IPS DF 19.7 (cell line): ENCODE data around the gene SETD3.

Experiments used
- DNase-seq: peaks from one replicate; pipeline ENCODE4 v3.0.0-alpha.2; 2013; ENCODE audit warnings: low read depth, low spot score

SETD3 gene

DNA sequence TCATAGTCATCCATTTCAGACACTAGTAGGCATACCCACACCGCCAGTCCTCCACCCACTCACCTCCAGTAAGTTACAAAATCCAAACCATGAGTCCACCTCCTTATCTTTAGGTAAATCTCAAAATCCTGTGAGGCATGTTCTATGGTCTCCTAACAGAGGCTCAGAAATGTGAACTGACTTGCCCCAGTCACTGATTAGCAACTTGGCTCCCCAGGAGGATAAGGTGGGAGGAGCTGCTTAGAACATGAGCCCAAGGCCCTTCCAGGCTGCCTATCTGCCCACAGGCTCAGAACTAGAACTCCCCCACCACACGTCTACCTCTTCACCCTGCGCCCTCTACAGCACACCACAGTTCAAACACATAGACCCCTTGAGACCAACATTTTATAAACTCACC, 19.9 kb downstream of the SETD3 start:
- peak; percentile 33 for DNase-seq

DNA sequence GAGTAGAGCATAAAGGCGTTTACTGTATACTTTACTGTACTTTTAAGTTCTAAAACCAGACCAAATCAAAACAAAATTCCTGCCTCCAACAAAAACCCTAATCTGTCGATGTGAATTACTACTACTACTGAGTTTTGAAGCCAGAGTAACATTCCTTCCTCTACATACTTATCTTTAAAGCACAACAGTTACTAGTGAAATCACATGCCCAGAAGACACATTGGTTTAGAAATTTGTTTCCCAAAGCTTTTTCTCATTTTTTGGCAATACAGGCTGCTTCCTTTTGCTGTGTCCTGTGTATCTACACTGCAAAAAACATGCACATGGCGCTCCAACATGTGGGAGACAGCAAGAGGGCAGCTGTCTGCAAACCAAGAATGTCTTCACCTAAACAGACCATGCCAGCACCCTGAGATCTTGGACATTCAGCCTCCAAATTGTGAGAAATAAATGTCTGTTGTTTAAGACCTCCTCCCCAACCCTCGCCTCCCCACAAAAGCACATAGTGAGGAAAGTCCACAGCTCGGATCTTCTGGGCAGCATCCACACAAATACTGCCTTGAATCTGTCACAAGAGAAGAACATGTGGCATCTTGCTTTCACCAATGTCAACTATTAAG, 21.1 kb downstream of the SETD3 start:
- DNase-seq = no peak

DNA sequence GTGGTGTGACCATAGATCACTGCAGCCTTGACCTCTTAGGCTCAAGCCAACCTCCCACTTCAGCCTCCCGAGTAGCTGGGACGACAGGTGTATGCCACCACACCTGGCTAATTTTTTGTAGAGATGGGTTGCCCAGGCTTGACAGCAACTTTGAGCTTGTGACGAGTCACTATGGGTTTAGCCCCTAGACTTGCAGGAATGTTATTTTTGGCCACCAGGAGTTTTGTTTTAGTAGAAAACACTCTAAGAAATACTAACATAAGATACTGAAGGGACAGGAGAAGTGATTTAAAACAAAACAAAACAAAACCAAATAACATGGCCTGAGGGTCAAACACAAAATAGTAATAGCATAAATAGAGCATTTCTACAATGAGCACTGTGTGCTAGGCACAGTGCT, 26.4 kb downstream of the SETD3 start:
- no peak for DNase-seq

DNA sequence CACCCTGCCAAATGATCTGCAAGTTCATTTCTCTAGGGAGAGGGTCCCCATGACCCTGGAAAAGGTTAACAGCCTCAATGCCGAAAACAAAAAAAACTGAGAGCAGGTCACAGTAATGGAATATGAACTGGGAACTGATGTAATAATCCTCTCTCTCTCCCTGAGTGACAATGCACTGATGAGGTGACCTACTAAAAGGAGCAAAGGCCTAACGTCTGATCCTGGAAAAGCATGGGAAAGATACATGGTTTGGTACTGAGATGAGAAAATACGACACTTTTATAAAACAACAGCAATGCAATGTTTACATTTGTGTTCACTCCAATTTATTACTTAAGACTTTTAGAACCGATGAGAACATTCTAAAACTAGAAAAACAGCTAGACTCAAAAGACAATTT, 27.7 kb downstream of the SETD3 start:
- DNase-seq = no peak

DNA sequence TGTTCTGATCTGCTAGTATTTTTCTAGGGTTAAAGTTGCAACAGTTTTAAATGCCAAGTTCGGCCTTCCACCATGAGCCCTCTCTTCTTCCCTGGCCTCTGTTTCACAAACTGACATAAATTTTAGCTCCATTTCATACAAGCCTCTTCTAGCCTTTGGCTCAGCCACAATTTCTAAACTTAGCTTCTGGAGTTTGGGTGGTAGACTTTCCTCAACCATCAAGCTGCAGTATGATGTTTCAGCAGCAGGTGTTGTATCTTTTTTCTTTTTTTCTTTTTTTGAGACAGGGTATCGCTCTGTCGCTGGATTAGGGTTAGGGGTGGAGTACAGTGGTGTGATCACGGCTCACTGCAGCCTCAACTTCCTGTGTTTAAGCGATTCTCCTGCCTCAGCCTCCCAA, 29.4 kb downstream of the SETD3 start:
- no peak for DNase-seq

DNA sequence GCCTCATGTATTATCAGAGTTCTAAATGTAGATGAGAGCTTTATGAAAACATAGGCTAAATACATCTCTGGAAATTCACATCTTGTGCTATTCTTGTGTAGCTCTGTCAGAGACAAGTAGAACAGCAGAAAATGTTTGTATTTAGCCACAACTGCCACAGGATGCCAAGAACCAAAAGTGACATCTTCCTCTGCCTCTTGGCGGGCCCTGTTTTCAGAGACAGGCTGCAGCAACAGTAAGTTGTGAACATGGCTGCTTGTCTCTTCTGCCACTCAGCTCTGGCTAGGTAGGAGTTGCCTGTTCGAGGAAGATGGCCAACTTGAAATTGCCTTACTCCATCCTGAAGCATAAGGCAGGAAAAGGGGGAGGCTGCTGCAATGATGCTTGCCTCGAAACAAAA, 30.4 kb downstream of the SETD3 start:
- no peak for DNase-seq

DNA sequence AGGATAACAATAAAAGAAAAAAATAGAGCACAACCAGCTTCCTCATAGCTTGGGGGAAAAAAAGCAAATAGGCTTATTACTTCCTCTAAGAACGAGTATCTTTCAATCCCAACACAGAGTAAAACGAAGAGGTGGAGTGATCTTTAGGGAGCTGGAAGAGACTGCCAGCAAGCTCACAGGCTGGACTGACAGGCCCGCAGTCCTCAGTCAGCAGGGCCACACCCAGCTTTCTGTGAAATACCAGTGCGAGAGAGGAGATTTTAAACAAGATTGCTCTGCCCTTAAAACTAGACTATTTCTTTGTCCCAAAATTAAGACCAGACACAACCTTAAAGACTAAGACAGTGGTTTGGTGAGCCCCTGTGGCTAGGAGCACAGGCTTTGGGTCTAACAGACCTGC, 32.9 kb downstream of the SETD3 start:
- DNase-seq = no peak

DNA sequence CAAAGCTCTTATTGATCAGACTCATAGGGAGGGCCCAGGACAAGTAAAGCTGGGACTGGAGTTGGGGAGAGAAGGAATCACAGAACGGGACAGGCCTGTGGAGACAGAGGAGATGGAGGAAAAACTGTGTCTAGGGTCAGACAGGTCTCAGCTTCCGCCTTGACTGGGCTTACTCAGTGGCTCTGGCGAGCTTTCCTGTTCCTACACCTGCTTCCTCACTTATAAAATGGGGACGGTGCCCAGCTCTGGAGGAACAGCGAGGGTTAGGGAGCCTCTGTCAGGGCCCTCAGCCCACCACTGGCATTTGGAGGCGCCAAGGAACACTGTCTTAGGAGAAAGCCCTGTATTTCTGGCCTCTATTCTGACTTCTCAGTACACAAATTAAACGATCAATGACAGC, 34.7 kb downstream of the SETD3 start:
- no peak for DNase-seq

DNA sequence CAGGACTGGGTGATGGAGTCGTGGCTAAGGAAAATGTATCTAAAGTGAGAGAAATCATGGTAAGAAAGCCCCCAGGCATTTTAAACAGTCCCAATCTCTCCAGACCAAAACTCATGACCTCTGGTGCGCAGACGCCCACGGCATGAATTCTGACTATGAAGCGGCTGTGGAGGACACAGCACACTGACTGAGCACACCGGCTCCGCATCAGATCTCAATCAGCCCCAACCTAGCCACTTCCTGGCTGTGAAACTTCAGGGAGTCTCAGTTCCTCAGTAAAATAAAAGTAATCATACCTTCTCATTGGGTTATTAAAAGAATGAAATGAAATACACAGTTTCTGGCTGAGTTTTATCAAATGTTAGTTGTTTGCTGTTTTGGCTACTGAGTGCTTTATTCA, 38.7 kb downstream of the SETD3 start:
- no peak for DNase-seq

DNA sequence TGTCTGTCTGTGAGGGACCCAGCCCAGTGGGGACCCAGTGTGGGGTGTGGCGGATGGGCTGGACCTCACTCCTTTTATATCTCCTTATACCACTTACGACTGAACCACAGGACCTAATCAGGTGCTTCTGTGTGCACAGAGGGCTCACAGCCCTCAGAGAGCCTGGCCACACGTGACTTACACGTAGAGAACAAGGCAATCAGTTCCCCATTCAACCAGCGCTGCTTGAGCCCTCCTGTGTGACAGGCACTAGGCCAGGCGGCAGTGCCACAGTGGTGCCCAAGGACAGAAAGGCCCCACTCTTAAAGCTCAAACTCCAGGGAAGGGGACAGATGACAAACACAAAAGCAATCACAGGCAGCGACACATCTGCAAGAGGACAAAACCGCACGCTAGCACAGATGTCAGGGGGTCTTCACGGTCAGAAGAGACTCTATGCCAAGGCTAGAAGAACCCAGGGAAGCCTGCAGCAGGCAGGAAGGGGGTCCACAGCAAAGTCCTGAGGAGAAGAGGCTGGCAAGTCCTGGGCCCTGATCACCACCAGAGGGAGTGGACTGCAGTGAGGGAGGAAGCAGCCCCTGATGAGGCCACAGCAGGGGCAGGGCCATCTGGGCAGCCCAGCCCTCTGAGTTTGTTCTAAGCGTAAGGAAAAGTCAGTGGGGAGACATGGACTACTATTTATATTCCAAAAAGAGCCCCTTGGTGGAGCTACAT, 39.3 kb downstream of the SETD3 start:
- DNase-seq = no peak

DNA sequence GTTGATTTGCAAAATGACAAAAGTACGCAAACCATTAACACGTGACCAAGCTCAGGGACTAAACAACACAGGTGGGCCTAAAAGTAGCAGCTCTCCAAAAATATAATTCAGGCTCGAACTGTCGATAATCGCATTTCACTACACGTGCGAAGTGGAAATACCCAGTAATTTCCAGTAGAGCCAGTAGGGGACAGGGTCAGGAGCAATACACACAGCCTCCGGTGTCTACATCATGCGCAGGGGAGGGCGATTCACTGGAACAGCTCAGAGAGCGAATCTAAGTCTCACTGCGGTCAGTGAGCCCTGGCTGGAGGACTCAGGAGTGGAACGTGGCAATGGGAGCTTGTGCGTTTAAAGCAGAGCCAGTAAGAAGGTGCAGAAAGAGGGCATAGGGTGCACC, 40.4 kb downstream of the SETD3 start:
- no peak for DNase-seq

DNA sequence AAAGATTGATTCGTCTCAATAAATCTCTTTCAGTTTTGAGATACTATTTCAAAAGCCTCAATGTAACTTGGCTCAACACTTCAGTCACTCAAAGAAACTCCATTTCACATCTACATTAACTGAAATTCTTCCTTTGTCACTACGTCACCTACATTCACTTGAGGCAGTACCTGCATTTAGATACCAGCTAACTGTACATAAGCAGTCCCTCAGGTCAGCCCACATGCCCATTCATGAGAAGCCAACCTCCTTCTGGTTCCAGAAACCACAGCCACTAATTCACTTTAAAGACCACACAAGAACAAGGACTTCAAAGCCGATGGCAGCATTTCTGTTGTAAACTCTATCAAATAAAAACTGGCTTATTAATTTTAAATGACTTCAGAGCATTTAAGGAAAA, 43.0 kb downstream of the SETD3 start:
- DNase-seq = no peak

DNA sequence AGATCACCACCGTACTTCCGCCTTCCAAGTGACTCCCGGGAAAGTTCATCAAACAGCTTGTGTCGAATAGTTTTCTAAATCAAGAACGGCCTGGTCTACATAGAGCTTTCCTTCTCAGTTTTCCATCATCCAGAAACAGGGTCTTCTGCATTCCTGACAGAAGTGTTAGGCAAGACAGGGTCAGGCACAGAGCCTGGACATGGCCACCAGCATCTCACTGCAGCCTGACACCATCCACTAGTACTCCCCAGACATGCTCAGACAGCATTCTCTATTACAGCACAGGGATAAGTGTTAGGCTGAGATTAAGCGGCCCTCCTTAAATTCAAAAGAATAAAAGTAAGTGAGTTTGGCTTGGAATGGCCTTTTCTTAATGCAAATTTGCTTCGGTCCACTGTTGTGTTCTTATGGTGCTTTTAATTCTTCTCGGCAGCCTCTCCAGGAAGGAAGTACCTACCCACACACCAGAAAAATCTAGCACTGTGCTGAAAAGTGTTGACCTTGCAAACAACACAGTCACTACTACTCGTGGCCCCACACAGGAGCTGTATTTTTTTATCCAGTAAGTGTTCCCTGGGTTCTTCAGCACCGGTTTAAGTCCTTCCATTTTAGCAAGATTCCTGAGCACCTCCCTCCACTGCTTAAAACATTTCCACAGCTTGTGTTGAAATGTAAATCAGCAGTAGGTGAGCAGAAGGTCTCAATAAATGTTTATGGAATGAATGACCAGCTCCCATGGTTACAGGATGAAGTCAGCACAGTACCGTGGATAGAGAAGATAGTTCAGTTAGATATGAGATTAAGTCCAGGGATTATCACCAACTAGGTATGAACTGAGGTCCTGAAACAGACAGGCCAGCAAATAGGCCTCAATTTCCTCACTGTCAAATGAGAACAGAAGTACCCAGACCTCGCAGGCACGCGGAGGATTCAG, 44.1 kb downstream of the SETD3 start:
- DNase-seq = no peak

DNA sequence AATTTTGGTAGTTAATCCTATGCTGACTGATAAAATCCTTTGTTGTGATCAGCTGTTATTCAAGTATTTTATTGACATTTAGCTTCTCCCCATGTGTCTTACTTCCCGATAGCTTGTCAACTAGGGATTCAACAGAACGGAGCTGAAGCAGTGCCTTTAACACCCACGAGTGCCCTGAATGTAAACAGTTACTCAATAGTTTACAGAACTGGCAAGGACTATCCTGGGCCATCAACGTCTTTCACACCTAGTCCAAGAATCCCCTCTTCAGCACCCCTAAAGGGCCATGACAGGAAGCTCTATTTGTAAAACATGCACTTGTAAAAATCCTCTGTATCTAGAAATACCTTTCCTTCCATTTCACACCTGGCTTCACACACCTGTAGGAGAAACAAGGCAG, 45.3 kb downstream of the SETD3 start:
- DNase-seq = no peak

DNA sequence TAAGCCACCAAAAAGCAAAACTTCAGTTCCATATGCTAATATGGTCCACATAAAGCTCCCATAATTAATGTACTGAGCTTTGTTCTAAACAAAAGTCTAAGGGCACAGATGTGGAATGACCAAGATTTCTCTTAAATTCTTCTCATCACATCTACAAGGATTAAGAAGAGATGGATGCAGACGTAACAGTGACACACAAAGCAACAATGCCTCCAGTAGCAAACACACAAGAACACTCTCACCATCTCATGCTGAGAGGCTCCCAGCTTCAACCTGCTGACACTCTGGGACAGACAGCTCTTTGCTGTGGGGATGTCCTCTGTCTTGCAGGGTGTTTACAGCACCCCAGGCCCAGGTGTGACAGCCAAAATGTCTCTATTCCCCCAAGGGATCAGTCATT, 48.2 kb downstream of the SETD3 start:
- DNase-seq = no peak

DNA sequence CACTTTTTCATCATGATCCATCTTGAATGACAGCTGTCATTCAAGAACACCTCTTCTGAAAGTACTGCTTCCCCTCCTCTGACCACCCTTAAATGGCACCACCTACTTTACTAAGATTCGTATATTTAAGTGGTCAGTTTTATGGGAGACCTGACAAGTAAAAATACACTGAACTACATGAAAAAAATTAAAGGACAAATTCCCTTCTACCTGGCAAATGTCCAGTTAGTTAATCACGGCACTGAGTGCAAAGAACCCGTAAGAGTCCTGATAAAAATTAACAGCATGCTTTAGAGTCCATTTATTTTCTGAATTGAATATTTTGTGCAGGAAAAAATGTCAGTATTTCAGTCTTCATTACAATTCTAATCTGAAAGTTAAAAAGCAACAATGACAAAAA, 48.7 kb downstream of the SETD3 start:
- DNase-seq = no peak

DNA sequence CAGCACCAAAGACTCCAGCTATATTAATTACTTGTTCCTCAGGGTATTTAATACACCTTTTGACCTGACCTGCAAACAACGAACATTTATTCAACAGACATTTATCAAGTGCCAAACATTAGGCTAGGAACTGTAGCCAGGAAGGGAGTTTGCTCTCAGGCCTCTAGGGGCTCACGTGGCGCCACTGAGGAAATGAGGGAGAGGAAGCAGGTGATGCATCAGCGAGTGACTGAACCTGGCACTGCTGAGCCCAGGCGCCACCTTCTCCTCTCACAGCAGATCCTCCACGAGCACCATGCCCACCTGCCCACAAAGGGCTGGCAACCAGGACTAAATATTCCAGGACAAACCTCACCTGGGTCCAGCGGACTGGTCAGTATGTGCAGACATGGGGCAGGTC, 50.2 kb downstream of the SETD3 start:
- DNase-seq = no peak

DNA sequence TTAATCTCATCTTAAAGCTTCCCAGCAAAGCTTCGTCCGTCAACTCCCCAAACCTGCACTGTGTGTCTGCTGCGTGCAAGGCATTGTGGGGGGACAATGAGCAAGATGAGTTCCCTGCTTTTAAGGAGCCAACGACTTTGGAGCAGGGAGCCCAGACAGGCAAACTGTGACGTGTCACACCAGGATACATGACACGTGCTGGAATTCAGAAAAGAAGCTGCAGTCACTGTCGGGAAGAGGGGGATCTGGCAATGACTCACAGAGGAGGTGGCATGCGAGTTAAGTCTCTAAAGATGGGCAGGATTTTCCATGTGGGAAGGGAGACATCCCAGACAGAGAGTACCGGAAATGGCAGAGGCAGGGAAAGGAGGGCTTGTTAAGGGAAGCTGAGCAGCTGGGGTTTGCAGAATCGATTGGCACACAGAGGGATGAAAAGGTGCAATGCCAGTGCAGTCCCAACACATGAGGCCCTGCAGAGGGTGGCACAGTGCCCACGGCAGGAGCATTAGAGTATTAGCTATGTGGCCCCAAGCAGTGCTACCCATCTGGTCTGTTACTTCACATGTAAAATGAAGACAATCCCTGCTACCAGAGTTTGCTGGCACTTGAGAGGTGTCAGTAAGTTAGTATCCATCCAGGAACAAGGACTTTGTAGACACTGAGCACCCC, 52.9 kb downstream of the SETD3 start:
- DNase-seq = no peak

DNA sequence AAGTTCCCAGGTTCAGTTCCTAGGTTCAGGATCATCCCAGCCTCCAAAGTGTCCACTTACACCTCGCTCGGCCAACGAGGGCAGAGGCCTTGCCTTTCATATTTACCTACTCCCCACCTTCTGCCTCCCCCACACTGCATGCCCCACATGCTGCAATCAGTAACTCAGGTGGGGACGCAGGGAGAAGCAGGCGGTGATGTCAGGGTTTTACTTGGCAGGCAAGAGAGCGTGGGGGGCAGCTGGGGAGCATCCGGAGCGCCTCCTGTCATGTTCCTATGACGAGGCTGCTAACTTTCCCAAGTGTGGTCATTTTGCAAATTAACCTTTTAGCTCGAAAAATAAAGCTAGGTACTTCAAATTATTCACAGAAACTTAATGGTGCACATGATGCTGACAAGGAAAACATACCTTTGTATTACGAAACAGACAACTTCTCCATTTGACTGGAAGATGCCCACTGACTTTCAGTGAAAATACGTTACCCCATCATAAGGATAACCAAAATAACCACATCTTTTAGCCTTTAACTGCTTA, 53.8 kb downstream of the SETD3 start:
- no peak for DNase-seq

DNA sequence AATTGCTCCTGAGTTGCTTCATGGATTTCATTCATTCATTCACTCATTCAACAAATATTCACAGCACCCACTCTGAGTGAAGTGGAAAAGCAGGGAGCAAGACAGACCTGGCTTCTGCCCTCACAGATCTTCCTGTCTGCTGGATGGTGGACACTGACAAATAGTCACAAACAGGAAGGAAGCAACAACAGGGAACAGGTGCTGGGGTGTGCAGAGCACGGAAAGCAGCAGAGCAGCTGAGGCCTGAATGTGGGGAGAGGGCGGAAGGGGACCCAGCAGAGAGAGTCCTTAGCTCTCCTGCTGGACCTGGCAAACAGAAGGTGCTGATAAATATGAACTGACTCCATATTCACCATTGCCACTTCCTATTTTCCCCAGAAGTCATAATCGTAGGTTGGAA, 54.4 kb downstream of the SETD3 start:
- DNase-seq = no peak

DNA sequence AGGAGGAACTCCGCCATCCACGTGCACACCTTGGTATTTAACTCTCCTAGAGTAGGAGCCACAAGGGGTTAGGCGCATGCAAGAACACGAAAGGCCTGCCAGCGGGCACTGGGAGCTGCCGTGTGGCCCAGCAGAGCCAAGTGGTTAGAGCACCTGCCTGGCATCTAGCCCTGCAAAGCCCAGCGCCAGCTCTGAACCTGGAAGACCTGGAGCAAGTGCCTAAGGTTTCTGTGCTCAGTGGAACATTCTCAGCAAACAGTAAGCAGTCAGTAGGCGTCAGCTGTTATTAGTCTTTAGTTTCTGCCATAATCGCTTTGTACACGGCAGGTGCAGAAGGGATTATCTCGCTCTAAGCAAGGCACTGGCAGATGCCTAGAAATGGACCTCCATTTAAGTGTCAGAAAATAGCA, 55.4 kb downstream of the SETD3 start:
- no peak for DNase-seq

DNA sequence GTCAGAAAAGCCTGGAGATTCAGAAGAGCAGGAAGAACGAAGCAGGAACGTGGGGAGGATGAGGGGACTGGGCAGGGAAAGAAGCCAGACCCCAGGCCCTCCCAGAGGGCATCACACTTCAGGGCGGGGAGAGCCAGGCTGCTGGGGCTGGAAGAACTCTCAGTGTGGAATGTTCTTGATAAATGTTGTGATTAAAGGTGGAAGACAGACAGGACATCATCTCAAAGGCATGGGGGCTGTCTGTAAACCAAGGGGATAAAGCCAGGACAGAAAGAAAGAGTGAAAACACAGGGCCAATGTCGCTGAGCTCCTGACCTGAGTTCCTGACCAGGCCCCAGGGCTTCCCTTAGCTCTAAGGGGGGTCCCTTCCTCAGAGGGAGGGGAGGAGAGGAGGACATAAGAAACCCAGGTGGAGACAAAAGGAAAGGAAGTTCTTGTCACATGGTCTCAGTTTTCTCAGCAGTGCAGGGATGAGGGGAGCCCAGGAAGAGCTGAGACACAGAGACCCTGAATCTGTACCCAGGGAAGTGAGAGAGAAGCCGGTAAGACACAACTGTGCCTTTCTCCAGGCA, 56.3 kb downstream of the SETD3 start:
- no peak for DNase-seq
